ENCODE results near the gene MAT2B.
A peak's percentile ranks its signal among the peaks of the same experiment; 100 is the strongest.

MAT2B gene

DNA sequence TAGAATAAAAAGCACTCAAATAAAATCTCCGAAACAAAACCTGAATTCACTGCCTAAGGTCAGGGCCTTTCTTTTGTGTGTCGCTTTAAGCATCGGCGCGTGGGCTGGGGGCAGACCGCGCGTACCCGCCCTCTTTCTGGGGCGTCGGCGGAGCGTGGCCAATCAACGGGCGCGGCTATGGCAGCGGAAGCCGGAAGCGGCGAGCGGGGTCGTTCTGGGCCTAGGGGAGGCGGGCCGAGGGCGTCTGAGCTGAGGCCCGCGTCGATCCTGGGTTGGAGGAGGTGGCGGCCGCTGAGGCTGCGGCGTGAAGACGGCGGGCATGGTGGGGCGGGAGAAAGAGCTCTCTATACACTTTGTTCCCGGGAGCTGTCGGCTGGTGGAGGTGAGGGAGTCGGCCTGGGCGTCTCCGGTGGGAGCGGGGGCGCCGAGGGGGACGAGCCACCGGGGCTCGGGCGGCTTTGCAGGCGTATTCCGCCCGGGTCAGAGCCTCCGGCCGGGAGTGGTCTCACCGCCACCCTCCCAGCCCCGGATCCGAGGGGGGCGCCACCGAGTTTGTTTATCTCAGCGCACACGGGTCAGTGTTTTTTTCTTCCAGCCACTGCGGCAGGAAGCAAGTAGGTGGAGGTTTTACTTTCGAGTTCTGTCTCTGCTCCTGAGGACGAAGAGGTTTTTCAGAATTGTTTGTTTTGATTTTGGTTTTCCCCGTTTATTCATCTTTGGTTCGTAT, at the start of gene MAT2B:
Gene MAT2B, plus strand, starts transcription at position 252 of the 727 bp plus-strand sequence. Its CDS starts 68 bp downstream, at position 320.
- DNase-seq: peak; percentile 96

DNA sequence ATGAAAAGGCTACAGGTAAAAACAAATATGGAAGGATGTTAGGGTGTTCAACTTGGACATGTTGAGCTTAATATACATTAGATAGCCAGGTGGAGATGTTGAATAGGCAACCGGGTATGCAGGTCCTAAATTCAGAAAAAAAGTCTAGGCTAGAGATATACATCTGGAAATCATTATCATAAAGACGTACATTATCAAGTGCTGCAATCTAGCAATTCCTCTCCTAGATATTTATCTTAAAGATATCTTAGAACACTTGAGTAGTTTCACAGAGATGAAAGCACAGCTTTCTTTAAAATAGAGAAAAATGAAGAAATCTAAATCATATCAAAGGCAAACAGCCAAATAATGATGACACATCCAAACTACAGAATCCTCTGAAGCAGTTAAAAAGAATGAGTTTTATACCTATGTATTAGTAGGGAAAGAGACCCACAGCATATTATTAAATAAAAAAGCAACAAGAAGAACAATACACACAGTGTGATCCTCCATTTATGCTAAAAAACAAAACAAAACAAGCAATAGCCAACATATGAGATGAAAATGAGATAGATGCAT, 49.3 kb upstream of the MAT2B start:
- no peak for DNase-seq

DNA sequence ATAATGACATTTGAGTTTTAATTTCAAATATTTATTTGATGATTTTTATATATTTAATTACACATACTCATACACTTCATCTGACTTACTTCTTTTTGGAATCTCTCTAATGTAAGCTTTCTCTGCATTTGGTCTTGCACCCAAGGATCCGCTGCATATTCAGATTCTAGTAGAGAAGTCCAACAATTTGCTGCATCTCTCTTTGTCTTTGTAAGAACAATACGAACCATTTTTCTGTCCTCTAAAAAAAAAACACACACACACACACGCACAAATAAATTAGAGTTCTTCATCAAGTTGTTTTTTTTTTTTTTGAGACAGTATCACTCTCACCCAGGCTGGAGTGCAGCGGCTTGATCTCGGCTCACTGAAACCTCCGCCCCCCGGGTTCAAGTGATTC, 48.6 kb upstream of the MAT2B start:
- no peak for DNase-seq

DNA sequence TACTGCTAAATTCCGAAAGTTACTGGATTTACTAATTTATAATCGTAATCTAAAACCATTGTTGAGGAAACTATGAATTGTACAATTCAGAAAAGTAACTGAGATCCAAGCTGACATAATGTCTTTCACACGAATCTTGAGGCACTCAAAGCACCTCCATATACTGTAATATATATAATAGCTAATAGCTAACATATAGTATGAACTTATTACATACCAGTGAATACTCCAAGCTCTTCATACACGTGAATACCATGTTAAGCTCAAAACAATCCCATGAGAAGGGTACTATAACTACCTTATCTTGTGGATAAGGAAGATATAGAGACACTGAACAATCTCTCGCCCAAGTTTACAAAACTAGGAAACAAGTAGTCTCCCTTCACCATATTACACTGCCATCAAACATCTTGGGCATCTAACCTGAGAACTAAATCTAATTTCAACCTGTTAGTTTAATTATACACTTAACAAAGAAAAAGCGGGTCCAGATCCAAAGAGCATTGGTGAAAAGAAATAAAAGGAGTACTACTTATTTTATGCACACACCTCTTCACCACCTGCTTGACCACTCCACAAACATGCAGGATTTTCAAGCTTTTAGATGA, 46.5 kb upstream of the MAT2B start:
- DNase-seq: no peak

DNA sequence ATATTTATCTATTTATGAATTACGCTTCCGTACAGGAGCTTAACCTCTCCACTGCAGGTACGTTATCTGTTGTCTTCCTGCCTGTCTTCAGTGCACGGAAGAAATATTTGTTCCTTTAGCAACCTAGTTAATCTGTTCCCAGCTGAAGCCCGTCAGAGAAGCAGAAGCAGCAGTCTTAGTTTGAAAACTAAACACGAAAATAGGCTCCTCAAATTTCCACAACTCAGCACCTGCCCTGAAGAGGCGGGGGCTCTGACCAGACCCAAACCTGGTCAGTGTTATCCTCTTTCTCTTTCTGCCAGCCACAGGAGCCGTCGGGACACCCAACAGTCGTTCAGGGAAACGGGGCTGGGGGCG, 46.0 kb upstream of the MAT2B start:
- no peak for DNase-seq

DNA sequence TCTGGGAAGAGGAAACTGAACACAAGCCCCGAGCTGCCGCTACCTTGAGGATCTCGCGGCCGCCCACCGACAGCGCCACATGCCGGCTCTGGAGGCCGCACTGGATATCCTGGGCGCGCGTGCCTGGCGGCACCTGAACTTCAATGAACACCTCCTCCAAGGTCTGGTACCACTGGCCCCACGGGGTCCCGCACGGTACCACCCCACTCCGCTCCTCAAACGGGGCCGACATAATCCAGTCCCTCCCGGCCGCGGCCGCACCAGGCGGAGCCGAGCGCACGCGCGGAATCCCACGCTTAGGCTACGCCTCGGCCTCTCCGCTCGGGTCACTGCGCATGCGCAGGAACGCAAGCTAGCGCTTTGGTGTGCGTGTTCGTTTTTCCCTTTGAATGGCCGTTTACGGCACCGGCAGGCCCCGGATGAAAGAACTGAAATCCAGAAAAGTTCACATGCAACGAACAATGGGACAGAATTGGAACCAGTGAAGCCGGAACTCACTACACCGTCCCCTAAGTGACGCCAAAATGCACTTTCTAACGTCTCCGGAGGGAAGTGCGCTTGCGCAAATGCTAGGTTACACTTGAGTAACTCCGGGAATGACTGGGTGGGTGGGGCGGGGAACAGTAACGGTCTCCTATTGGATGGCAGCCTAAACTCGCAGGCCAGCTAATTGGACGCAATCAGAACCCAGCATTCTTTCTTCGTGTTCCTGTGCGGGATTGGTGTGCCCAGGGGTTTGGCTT, 45.4 kb upstream of the MAT2B start, which contains the start of gene NUDCD2:
Gene NUDCD2, minus strand, starts transcription at position 284 of the 743 bp plus-strand sequence. Its CDS starts 52 bp downstream, at position 232.
- peak; percentile 99 for DNase-seq

DNA sequence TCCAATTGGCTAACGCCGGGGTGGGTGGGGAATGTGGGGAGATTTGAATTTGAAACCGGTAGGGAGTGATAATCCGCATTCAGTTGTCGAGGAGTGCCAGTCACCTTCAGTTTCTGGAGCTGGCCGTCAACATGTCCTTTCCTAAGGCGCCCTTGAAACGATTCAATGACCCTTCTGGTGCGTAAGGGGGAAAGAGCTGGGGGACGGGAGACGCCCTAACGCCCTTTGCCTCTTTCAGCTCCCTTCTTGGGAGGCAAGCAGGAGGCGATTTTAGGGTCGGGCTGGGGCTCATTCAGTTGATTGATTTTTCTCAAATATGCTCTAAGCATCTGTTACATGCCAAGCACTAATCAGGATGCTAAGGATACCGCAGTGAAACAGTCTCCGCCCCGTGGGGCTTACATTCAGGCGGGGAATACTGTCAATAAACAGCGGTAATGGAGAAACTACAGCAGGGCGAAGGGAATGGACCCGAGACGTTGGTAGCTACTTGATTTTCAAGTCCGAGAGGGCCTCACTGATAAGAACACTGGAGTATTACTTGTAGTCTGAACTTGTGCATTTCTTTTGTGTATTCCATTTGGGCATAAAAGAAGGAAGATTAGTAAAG, 44.8 kb upstream of the MAT2B start, which contains the start of gene HMMR:
Gene HMMR, plus strand, starts transcription at position 71 of the 610 bp plus-strand sequence. Its CDS starts 61 bp downstream, at position 132.
- DNase-seq: no peak

DNA sequence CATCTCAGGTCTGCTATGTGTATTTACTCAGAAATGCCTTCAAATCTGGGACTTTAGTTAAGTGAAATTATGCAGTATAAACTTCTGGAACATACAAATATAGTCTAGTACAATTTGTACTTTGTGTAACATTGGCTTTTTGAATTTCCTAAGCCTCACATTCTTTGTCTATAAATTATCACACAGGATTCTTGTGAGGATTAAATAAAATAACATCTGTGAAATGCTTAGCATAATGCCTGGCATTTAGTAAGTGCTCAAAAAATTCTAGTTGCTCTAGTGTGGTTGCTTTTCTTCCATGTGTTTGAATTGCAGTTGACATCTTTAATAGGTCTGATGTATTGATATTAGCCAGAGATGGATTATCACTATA, 42.4 kb upstream of the MAT2B start:
- no peak for DNase-seq

DNA sequence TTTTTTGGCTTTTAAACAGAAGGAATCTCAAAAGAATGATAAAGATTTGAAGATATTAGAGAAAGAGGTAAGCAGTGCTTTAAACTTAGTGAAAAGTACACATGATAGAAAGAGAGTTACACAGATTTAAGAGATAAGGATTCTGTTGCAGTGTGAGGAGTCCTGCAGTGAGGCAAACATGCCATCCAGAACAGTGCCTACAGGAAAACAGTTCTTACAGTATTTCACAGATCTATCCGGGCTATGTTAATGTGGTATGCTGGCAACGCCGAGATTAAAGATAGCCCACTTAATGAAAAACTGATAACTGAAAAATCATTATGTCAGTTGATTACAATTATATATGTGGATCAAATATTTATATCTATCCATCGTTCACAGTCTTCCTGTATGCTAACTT, 37.7 kb upstream of the MAT2B start:
- no peak for DNase-seq

DNA sequence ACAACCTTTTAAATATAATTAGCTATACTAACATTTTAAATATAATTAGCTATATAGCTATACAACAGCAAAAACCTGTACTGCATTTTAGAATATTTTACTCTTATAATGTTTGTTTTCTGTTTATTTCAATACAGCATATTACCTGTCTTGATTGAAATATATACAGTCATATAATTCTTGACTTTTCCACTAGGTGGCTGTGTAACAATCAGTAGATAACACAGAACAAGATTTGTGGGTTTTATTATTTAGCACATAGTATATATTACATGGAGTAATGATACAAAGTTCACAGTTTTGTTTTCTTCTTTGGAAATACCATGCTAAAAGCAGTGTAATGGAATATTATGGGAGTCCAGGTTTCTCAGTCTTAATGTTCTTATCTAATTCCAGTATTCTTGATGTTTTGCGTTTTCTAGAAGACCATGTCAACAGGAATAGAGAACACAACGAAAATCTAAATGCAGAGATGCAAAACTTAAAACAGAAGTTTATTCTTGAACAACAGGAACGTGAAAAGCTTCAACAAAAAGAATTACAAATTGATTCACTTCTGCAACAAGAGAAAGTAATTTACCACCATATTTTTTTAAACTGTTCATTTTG, 31.7 kb upstream of the MAT2B start:
- no peak for DNase-seq

DNA sequence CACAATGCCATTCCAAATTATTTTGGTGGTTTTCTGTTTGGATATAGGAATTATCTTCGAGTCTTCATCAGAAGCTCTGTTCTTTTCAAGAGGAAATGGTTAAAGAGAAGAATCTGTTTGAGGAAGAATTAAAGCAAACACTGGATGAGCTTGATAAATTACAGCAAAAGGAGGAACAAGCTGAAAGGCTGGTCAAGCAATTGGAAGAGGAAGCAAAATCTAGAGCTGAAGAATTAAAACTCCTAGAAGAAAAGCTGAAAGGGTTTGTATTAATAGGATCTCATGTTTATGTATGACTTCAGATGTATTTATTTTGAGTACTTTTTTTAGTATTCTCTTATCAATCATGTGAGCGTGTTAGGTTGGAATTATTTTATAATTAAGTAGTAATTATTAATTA, 30.0 kb upstream of the MAT2B start:
- no peak for DNase-seq

DNA sequence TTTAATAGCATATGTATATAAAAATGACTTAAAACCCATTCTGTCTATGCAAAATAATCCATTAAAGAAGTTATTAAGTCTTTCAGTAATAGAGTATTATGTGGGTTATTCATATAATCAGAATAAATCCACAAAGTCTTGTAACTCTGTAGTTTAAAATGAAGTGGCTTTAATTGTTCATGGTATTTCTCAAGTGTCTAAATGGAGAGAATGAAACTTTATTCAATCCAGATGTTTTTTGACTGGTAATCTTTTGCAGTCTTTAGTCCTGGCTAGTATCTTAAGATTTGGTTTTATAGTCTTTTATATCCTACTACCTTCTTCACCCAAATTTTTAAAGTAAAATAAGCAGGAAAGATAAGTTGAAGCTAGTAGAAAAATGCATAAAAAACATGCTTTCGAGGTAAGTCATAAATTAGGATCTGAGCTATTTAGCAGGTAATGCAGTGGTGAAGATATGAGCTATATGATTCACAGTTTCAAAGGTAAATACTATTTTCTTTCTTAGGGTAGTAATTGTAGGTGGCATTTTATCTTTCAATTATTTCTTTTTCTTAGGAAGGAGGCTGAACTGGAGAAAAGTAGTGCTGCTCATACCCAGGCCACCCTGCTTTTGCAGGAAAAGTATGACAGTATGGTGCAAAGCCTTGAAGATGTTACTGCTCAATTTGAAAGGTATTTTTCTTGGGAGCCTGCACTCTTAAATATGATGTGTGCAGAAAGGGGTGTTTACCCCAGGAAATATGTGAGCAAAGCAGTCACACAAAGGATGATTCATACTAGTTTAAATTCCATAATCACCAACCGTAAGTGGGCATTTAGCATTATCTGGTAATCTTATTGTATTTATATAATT, 27.1 kb upstream of the MAT2B start:
- no peak for DNase-seq

DNA sequence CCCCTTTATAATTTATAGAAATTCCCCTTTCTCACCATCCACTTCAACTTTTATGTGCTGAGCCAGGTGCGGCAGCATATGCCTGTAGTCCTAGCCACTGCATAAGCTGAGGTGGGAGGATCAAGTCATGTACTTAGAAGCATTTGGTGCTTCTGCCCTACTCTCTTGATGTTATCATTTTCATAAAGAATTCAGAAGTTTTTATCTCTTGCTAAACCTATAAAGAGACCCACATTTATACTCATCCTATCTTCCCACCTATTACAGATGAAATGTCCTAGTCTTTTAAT, 26.5 kb upstream of the MAT2B start:
- DNase-seq: no peak

DNA sequence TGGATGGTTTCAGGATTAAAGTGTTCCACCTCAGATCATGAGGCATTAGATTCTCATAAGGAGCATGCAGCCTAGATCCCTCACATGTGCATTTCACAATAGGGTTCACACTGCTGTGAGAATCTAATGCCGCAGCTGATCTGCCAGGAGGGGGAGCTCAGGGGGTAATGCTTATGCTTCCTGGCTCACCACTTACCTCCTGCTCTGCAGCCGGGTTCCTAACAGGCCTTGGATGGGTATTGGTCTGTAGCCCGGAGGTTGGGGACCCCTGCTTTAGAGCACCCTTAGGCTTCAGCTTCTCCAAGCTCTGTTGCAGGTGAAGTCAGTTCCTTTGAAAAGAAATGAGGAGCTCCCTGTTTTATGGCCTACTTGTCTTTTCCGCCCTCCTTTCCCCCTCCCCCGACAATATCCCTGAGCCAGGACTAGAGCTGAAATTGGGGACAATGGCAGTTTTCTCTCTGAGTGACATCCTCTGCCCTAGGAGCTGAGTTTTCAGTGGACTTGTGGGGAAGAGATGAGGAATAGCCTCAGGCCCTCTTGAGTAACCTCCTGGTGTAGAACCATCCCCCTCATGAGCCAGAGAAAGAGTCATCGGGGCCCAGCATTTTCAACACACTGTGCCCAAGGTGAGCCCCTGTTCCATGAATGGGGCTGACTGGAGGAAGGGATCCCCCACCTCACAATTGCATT, 16.2 kb upstream of the MAT2B start:
- DNase-seq: no peak

DNA sequence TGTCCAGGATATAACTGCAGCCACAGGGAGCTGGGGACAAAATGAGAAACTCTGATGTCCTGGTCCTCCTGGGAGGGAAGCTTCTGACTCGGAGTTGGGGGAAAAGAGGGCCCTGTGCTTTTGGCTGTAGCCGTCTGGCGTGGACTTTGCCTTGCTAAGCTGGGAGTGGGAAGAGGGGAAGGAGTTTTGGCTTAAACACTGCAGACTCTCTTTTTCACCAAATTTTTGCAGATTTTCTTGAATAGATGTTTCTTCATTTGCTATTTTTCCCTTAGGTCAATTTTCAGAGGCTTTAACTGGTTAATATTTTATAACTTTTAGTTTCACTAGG, 15.7 kb upstream of the MAT2B start:
- no peak for DNase-seq

DNA sequence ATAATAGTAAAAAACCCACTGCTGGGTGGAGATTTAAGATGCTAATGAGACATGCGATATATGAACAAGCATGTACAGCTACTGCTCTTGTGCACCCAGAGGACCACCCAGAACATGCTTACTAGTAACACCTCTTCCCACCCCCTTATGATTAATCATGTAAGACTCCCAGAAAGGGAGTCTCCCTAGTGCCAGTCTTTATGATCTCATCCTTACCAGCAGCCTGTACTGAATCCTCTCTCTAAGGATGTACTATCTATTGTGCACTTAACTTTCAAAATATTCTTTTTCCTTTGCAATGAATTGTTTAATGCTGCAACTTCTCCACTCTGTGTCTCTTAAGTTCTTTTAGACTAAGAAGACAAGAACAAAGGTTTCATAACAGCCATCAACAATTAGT, 9.1 kb upstream of the MAT2B start:
- DNase-seq: no peak

DNA sequence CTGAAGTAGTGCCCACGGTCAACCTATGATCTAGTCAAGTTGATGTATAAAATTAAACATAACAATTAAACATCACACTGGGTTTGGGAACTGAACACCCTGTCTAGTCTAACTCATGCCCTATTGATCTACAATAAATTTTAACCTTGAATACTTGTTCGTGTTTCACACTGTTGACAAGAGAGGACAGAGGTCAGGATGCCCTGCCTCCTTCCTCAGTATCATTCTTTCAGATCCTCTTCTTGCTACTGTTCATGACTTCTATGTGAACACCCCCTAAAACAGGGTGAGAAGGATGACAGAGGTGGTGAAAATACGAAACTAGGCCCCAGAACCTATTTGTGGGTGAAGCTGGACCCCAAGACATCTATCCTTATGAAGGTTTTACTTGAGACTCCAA, 8.1 kb upstream of the MAT2B start:
- DNase-seq: no peak

DNA sequence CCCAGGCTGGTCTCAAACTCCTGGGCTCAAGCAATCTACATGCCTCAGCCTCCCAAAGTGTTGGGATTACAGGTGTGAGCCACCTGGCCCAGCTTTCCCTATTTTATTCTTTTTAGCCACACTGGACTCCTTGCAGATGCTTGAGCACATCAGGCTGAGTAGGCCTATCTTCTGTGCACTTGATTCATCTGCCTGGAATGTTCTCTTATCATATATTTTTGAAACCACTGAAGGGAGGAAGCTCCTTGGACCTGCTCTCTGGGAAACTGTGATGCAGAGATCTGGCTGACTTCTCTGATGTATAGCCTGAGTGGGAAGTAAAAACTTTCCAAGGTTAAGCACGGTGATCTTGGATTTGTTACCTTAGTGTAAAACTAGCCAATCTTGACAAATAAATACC, 6.5 kb upstream of the MAT2B start:
- no peak for DNase-seq

DNA sequence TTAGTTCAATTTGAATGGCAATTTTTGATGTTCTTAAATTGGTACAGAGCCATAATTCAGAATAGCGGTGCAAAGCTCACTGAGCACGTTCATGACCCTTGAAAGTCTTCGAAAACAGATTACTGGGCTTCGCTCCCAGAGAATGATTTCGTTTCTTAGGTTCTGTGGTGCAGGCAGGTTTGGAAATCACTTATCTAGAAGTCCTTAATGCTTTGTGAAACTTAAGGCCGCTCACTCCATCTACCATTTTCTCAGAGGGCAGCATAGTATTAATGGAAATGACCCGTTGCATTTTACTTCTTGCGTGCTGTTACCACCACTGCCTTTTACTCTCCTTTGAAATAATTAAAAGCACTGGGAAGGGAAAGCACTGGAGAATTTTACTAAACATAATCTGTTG, 2.9 kb upstream of the MAT2B start:
- DNase-seq: no peak

DNA sequence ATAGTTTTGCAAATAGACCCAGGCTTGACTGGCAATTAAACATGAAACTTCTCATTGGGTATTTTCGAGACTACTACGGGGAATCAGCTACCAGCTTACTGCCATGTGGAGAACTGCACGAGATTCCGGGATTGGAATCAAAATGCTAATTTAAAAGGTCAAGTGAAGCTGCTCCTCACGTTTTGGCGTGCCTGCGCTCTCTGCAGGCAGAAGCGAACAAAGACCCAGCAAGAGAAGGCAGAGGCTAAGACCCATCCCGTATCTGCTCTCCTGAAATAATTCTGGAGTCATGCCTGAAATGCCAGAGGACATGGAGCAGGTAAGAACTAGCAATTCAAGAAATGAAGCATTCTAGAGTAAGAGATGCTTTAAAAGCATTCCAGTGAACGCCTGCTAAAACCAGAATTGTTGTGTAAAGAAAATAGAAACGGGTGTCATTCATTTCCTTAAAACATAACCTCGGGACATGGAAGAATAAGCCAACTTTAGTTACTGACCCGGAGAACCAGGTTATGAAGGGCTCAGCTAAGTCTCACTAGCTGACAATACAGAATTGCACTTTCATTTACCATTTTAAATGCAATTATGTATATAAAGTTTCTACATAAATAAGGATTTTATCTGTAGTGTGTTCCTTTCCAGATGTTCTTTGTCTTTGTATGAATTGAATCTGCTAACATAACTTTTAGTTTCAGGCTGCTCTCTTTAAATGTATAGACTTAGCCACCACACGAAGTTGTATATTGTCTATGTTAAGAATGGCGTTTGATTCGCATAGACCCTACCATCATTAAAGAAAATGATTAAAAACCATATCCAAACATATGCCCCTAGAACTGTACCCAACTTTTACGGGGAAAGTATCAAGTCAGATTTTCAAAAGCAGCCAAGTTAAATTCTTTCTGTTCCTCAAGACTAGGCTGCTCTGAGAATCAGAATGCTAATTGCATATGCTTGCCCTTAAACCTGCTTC, 2.0 kb upstream of the MAT2B start:
- peak; percentile 70 for DNase-seq

Data from activated CD8-positive, alpha-beta memory T cell treated with anti-CD3 and anti-CD28 coated beads for 24 hours (primary cell).